Activated CD4-positive, alpha-beta T cell treated with anti-CD3 and anti-CD28 coated beads for 48 hours (primary cell): ENCODE results near the gene PRICKLE2.

Experiments
- DNase-seq: peaks from one replicate; pipeline ENCODE4 v3.0.0-alpha.2; 2020

PRICKLE2 gene

GRCh38 chr3:64187065-64187959 lies 38.0 kb downstream of the PRICKLE2 start:
- DNase-seq = no peak

GRCh38 chr3:64186667-64187064 lies 38.6 kb downstream of the PRICKLE2 start:
- no peak for DNase-seq

DNA sequence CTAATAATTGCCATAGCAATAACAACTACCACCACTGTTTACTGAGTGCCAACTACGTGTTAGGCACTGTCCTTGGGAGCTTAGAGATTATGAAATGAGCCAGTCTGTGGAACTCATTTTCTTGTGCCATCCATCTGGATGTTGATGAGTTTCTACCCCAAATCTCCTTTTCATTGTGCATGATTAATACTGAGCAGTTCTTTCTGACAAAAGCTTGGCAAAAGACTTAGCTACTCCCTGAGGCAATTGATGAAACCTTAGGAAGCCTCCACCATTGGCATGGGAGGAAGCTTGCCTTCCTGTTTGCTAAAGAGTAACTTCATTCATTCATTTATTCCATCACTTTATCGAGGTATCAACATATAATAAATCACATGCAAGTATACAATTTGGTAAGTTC lies 39.8 kb downstream of the PRICKLE2 start:
- no peak for DNase-seq

- no peak for DNase-seq
Measured at GRCh38 chr3:64184621-64185020, 40.6 kb downstream of the PRICKLE2 start.

- no peak for DNase-seq
Measured at GRCh38 chr3:64179860-64180259, 45.4 kb downstream of the PRICKLE2 start.

- no peak for DNase-seq
Measured at GRCh38 chr3:64179249-64179648, 46.0 kb downstream of the PRICKLE2 start.

DNA sequence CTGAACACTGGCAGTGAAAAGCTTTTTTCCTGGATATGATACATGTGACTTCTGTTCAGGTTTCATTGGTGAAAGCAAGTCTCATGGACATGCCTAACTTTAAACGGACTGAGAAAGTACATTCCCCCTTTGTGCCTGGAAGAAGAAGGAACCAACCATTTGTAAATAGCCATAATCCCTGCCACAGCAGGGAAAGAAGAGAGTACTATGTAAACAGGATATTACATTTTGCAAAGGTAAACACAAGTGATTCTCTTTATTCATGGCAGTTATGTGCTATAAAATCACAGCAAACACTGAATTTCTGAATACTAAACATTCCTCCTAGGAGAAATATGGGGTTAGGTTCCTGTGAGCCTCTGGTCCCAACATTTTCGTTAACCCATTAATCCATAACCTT lies 46.8 kb downstream of the PRICKLE2 start:
- DNase-seq = no peak

GRCh38 chr3:64176461-64176996 lies 48.7 kb downstream of the PRICKLE2 start:
- no peak for DNase-seq

- no peak for DNase-seq
Measured at GRCh38 chr3:64174328-64174727, 50.9 kb downstream of the PRICKLE2 start.

- no peak for DNase-seq
Measured at GRCh38 chr3:64173563-64173962, 51.7 kb downstream of the PRICKLE2 start.

DNA sequence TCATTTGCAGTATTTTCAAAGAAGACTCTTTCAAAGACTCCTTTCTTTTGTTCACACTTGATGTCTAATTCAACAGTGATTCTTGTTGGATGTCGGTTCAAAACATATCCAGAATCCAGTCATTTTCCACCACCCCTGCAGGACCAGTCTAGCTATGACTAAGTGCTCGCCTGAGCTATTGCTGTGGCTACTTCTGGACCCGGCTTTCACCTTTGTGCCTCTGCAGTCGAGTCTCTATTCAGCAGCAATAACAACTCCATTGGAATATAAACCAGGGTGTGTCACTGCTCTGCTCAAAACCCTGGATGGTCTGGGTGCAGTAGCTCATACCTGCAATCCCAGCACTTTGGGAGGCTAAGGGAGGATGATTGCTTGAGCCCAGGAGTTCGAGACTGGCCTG lies 55.0 kb downstream of the PRICKLE2 start:
- no peak for DNase-seq

- DNase-seq = no peak
Measured at GRCh38 chr3:64167868-64168267, 57.4 kb downstream of the PRICKLE2 start.

GRCh38 chr3:64167351-64167750 lies 57.9 kb downstream of the PRICKLE2 start:
- no peak for DNase-seq

DNA sequence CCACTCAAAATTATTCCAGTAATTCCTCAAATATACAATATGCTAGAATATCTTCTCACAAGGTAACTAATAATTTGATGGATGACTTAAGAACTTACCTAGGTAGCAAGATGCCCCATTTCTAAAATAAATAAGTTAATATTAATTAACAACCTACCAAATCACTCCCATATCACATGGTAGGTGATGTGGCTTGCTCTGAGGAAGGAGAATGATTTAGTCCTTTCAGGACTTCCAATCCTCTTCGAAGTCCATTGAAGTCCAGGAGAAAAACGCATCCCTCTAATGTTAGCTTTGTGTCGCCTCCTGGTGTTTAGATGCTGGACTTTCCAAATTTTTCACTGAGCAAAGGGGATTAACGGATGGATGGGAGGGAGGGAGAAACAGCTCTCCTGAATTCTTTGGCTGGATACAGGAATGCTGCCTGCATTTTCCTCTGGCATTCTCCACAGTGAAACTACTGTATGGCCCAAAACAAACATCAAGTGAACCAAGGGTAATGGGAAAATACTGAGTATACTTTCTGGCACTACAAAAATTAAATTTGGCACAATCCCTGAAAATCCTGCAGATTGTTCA lies 58.6 kb downstream of the PRICKLE2 start:
- DNase-seq = no peak

DNA sequence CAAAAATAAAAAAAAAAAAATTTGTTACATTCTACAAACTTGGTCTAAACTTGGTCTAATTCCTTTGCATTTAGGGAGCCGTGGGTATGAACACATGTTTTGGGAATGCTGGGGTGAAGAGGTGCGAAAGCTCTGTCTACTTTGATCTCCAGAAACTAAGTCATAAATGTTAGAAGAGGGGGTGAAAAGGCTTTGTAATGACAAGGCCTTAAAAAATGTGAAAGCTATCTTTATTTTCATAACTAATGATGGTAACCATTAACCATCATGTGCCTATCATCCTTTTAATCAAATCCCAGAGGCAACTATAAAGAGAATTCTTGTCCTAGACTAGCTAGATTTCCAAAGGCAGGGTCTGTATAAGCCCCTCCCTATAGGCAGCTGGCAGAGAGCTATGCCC lies 60.9 kb downstream of the PRICKLE2 start:
- DNase-seq = no peak

DNA sequence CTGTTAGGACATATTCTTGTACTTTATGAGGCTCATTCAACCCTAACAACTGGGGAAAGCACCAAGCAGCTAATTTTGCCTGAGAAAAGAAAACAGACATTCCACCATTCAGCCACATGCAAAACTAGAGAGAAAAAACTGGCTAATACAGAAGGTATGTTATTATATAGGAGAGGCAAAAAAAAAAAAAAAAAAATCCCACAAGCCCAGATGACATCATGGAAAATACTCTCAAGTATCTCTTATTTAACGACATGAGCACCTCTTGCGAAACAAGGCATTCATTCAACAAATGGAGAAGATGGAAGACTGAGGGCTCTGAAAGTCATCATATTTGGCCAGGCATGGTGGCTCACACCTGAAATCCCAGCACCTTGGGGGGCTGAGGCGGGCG lies 61.5 kb downstream of the PRICKLE2 start:
- no peak for DNase-seq

- no peak for DNase-seq
Measured at GRCh38 chr3:64163019-64163754, 62.1 kb downstream of the PRICKLE2 start.

DNA sequence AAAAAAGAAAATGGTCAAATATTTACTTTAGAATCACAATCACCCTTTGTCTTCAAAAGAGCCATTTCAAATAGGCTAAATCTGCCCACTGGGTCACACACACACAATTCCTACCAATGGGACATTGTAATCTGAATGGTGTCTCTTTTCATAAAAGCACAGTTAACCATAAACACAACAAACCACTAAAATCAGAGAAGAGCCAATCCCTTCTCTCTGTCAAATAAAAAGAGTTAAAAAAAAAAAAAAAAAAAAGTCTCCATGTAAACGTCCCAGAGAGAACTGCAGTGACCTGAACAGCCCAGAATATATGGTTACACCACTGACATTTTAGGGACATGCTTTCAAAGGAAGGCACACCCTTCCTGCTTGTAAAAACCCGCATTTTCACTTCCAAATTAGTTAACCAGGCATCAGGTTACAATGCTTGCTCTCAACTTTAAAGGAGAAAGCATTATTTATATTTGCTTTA lies 63.7 kb downstream of the PRICKLE2 start:
- DNase-seq = no peak

DNA sequence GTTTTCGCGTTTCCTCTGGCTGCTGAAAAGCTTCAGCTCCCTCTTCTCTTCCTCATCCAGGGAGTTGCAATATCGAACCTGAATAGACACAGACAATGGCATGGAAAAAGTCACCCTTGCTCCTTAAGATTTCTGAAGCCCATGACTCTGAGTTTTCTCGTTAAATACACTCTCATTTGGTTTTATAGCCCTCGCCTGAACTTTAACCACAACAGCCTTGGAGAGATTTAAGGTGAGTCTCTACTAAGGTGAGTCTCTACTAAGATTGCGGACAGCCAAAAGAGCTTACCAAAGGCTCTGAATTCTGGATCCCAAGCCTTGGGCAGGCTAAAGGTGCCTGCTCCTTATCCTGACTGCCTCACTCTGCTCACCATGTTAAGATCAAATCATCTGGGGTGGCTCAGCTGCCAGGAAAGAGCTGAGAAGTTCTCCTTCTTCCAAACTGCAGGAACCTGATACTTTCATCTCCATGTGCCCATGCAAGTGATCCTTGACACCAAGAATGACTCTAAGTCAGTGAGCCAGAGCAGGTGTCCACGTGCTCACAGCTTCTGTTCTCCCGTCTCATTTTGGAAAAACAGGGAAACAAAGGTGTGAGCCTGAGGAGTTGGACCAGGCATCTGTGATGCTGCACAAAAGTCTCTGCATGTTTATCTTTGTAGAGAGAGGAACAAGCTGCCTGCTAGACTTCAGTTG lies 65.1 kb downstream of the PRICKLE2 start:
- no peak for DNase-seq

- no peak for DNase-seq
Measured at GRCh38 chr3:64158334-64158733, 66.9 kb downstream of the PRICKLE2 start.

- DNase-seq = no peak
Measured at GRCh38 chr3:64157150-64158035, 67.9 kb downstream of the PRICKLE2 start.

DNA sequence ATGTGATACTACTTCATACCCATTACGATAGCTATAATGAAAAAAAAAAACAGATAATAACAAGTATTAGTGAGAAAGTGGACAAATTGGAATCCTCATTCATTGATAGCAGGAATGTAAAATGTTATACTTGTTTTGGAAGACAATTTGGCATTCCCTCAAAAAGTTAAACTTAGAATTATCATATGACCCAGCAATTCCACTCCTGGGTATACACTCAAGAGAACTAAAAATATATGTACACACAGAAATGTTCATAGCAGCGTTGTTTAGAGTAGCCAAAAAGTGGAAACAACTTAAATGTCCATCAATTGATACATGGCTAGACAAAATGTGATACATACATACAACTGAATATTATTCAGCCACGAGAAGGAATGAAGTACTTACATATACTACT lies 69.9 kb downstream of the PRICKLE2 start:
- DNase-seq = no peak
